Ecto neural progenitor cell (in vitro differentiated cells): Measurements from ENCODE around the gene ELMO3.
A peak's percentile ranks its signal among the peaks of the same experiment; 100 is the strongest.

Experiments used
- DNase-seq: peaks from one replicate; pipeline ENCODE4 v3.0.0-alpha.2; 2018; ENCODE audit warnings: low spot score

ELMO3 gene

DNA sequence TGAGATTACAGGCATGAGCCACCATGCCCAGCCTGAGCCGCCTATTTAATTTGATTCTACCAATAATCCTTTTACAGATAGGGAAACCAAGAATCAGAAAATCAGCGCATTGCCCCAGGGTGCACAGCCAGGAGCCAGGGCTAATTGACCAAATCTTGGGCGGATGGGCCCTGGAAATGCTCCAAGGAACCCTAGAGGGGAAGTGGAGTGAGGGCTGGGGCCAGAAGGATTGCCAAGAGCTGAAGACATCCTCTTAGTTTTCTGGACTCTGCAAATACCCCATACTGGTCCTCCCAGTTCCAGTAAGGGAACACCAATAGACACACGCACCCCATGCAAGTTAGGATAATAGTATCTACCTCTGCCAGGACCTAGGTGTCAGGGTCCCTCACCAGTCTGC is 44.5 kb downstream of the ELMO3 start:
- DNase-seq: no peak

DNA sequence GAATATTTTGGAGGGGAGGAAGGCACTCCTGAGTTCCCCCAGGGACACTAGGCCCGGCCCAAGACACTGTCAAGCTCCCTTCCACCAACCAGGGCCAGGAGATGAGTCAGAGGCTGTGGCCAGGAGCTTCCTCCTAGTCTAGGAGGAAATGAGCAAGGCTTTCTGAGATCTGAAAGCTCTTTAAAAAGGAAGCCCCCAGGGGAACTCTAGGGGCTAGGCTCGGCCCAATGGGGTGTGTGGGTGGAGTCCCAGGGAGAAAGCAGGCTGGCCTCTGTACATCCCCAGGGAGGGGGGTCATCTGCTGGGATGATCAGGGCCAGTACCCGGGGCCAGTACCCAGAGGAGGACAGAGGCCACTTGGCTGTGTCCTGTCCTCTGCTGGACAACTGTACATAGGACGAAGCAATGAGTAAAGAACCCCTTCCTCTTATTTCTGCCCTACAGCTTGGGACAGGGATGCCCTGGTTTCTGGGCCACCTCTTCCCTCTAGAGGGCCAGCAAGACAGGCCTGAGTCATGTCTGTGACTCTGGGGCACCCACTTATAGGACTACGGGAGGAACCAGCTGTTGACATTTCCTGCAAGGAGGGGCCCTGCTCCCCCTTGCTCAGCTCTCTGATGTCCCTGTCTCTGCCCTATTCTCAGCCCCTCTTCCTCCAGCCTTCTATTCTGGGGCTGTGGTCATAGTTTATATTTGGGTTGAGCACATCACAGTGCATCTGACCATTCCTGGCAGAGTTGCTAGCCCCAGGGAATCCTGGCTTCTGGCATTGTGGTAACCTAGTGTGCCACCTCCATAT is 45.7 kb downstream of the ELMO3 start:
- no peak for DNase-seq

DNA sequence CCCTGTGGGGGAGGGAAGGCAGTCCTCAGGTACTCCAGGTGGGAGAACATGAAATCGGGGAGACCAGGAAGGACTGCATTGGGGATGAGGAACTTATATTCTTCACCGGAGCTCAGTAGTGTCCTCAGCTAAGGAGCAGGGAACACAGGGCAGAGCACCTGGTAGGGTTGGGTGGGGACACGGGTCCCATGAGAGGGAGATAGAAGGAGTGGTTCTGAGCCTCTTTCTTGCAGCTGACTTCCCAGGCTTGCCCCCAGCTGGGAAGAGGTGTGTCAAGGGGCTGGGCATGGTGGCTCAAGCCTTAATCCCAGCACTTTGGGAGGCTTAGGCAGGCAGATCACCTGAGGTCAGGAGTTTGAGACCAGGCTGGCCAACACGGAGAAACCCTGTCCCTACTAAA is 46.3 kb downstream of the ELMO3 start:
- DNase-seq: no peak

- no peak for DNase-seq
Observed at GRCh38 chr16:67245674-67246080, 46.7 kb downstream of the ELMO3 start.

GRCh38 chr16:67246081-67246755 is 47.3 kb downstream of the ELMO3 start:
- peak; percentile 92 for DNase-seq

DNA sequence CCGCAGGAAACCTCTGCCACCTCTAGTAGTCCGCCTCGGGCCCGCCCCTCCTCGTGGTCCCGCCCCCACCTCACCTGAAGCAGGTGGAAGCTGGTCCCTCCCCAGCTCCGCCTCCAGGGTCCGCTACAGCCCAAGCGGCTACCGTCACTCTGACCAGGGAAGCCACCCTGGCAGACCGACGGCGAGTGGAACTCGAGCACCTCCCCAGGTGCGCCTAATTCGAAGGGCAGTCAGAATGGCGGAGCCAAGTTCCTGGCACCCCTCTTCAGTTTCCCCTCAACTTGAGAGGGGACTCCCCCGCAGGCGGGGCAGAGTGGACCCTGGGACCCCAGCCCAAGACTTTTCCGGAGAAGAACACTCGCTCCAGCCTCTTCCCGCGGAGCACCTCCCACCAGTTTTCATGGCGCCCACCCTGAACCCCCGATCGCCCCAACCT is 47.8 kb downstream of the ELMO3 start:
- DNase-seq: peak; percentile 78

DNA sequence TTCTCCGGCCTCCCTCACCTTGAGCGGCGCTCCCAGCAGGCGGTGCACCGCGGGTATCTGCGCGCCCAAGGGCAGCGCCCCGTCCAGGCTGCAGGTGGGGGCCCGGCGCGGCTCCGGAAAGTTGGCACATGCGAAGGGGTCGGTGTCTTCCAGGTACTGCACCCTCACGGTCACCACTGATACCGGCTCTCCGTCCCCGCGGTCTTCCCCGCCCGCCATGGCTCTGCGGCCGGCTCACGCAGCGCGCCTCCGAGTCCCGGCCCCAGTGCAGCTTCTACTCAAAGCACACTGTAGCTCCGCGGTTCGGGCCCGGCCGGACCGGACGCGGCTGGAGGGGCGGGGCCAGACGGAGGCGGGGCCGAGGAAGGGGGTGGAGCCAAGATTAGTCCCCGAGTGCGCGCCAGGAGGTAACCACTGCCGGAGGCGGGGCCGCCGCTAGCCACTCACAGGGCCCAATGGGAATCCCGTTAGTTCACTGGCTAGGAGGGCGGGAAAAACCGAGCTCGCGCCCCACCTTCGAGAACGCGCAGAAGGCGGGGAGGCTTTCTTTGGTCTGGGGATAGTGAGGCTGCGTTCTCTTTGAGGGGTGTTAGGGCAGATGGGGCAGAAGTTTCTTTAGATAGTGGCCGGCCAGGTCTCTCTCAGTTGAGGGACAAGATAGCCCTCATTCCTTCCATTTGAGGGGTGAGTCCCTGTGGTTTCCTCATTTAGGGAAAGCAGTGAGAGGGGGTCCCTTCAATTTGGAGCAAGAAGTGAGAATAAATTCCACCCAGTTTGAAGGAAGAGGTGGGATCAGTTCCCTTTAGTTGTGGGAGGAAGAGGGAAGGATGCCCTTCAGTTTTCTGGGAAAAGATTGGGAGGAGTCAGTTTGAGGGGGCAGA is 48.5 kb downstream of the ELMO3 start, which contains the start of gene FHOD1:
FHOD1 (minus strand) TSS at position 290 of the 881 bp plus-strand sequence; CDS start at position 219, 71 bp downstream.
- peak; percentile 97 for DNase-seq

DNA sequence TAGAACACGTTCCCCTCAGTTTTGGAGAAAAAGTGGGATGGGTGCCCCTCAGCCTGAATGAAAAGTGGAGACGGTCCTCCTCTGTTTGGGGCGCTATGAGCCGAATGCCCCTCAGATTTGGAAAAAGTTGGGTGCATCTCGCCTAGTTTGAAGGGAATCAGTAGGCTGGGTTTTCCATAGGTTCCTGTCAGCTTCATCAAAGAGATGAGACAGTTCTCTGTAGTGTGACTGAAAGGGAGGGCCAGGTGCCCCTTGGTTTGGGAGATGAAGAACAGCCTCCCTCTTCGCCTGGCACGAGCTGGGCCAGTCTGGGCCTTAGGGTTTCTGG is 49.1 kb downstream of the ELMO3 start:
- no peak for DNase-seq

DNA sequence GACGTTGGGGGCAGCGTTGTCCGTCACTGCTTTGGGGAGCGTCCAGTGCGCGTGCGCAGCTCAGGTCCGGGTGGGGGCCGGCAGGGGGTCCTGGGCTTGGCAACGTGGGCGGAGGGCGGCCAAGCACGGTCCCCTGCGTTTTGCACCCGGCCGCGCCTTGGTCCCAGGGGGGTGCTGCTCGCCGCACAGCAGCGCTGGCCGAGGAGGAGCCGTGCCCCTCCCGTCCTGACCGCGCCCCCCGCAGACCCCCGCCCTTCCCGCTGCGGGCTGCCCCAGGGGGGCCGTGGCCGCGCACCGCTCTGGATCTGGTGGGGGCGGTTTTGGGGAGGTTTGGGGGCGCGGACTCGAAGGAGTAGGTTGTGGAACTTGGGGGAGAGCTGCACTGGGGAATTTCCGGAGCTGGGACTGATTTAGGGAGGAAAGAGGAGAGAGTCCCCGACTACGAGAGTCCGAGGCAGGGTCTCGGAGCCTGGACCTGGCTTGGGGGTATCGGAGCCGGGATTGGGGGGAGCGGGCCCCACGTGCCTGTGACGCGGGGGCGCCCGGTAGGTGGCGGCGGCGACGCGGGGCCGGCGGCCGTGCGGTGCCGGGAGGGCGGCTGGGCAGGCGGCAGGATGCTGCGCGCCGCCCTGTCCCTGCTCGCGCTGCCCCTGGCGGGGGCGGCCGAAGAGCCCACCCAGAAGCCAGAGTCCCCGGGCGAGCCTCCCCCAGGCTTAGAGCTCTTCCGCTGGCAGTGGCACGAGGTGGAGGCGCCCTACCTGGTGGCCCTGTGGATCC is 49.7 kb downstream of the ELMO3 start, which contains the start of gene SLC9A5:
SLC9A5 (plus strand) TSS at position 579 of the 777 bp plus-strand sequence; CDS start at position 615, 36 bp downstream.
- peak; percentile 69 for DNase-seq

DNA sequence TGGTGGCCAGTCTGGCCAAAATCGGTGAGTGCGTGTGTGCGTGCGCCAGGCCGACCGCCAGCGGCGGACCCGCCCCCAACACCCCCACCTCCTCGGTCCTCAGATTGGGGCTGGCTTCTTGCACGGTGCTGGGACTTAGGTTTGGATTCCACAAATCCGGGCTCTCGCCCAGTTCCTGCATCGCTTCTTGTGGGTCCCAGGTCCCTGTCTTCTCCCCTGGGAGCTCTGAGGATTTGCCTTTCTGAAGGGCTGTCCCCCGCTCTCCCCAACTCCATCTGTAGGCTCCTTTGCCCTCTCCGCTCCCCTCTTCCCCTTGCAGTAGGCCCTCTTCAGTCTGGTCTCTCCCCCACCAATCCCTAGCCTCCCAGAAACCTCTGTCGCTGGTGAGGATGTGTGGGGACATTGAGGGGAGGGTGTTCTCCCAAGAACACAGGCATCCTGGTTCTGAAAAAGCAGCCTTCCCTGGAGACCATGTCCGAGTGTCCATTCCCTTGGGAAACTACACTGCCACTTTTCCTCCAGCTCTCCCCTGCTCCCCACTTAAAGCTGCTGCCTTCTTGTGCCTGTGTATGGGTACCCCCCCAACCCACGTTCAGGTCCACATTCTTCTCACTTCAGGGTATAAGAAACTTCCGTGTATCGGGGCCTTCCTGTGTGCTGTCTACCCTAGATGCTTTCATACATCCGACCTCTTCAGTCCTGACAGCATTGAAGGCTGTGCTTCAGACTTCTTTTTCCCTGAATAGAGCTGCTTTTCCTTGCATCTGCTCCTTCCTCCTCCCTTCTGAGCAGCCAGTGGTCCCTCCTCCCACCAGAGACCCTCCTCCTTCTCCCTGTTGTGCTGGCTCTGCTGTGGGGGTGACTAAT is 50.5 kb downstream of the ELMO3 start:
- no peak for DNase-seq

GRCh38 chr16:67250045-67250327 is 51.1 kb downstream of the ELMO3 start:
- no peak for DNase-seq

DNA sequence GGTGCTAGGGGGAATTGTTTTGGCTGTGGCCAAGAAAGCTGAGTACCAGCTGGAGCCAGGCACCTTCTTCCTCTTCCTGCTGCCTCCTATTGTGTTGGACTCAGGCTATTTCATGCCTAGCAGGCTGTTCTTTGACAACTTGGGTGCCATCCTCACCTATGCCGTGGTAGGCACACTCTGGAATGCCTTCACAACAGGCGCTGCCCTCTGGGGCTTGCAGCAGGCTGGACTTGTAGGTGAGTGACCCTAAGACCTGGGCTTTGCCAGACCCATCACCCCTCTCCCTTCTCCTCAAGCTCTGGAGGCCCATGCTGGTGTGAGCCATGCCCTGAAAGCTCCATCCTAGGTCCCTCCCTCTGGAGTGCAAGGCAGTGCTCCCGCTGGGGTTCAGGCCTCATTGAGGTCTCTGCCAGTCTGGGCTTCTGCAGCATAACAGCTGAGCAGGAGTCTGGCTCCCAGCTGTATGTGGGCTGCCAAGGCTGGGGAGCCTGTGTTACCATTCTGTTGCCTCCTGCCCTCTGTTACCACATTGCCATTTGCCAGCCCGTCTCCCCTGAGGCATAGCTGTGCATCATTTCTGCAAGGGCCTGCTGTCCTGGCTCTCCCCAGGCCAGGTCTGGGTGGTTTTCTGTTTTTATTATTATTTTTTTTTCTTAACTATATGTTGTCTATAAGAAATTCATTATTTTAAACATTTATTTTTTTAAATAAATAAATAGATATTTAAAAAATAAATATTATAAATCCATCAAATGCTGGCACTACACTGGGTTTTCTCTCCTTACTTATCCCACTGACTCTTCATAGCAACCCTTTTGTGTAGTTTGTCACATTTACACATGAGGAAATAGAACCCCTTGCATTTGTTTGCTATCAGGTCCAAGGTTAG is 53.9 kb downstream of the ELMO3 start:
- DNase-seq: no peak
